Neural cell (in vitro differentiated cells): Measurements from ENCODE around the gene SGTA. TPM values are rescaled to one million over a fixed set of nuclear protein-coding genes. Genes with fewer than 3 reads are reported as not detected.

Source experiments
- H2AFZ ChIP-seq: fragments of 200-600, 300-800 bp; sonication (generic), shearing (Covaris generic); 2 replicates; pipeline ENCODE4 v1.6.0; 2014; ENCODE audit warnings: low read depth, mild to moderate bottlenecking, antibody characterized with exemption, low read length, moderate library complexity
- H3F3A ChIP-seq: fragments of 200-600 bp; shearing (Covaris generic); 2 replicates; pipeline ENCODE4 v1.6.1; 2016; ENCODE audit warnings: mild to moderate bottlenecking, moderate library complexity, mixed read lengths, antibody characterized with exemption, low read length; ENCODE audit not compliant: insufficient read depth, poor library complexity, severe bottlenecking
- H3K27ac ChIP-seq: fragments of 200-600, 300-800 bp; sonication (generic), shearing (Covaris generic); 2 replicates; pipeline ENCODE4 v1.5.1; 2014; ENCODE audit warnings: mild to moderate bottlenecking, low read length, moderate library complexity
- H3K27me3 ChIP-seq: fragments of 300-800, 200-600 bp; sonication (generic), shearing (Covaris generic); 2 replicates; pipeline ENCODE4 v1.6.0; 2014; ENCODE audit warnings: mild to moderate bottlenecking, low read depth, low read length, moderate library complexity; ENCODE audit not compliant: insufficient read depth
- H3K36me3 ChIP-seq: fragments of 300-800, 200-600 bp; sonication (generic), shearing (Covaris generic); 2 replicates; pipeline ENCODE4 v1.5.1; 2014; ENCODE audit warnings: mild to moderate bottlenecking, antibody characterized with exemption, low read length, moderate library complexity; ENCODE audit not compliant: insufficient read depth
- H3K4me2 ChIP-seq: fragments of 300-800, 200-600 bp; sonication (generic), shearing (Covaris generic); 2 replicates; pipeline ENCODE4 v1.6.0; 2014; ENCODE audit warnings: mild to moderate bottlenecking, low read length
- H3K4me3 ChIP-seq: fragments of 300-800, 200-600 bp; sonication (generic), shearing (Covaris generic); 2 replicates; pipeline ENCODE4 v1.5.1; 2014; ENCODE audit warnings: mild to moderate bottlenecking, low read length, moderate library complexity
- H3K79me2 ChIP-seq: fragments of 200-600 bp; shearing (Covaris generic); replicated peaks from 2 replicates; pipeline ENCODE4 v1.6.0; 2014; ENCODE audit warnings: mild to moderate bottlenecking, low read length, moderate library complexity; ENCODE audit not compliant: insufficient read depth
- H3K9ac ChIP-seq: fragments of 300-800, 200-600 bp; sonication (generic), shearing (Covaris generic); 2 replicates; pipeline ENCODE4 v1.6.1; 2016; ENCODE audit warnings: mild to moderate bottlenecking, low read length, mixed read lengths
- H3K9me2 ChIP-seq: fragments of 200-600 bp; shearing (Covaris generic); 2 replicates; pipeline ENCODE4 v1.6.1; 2016; ENCODE audit warnings: mild to moderate bottlenecking, low read length, mixed read lengths; ENCODE audit not compliant: insufficient read depth
- H3K9me3 ChIP-seq: fragments of 200-600, 300-800 bp; sonication (generic), shearing (Covaris generic); 2 replicates; pipeline ENCODE4 v1.6.1; 2016; ENCODE audit warnings: mild to moderate bottlenecking, mixed run types, low read length, moderate library complexity, mixed read lengths
- H4K20me1 ChIP-seq: fragments of 200-600 bp; shearing (Covaris generic); 2 replicates; pipeline ENCODE4 v1.6.1; 2016; ENCODE audit warnings: mild to moderate bottlenecking, mixed run types; ENCODE audit not compliant: insufficient read depth
- CTCF ChIP-seq: fragments of 450-650 bp; IDR thresholded peaks from 2 replicates; pipeline ENCODE4 v1.5.1; 2014; ENCODE audit warnings: antibody characterized with exemption, mild to moderate bottlenecking, moderate library complexity; ENCODE audit not compliant: poor library complexity, severe bottlenecking
- EP300 ChIP-seq: fragments of 450-650 bp; conservative IDR thresholded peaks from 2 replicates; pipeline ENCODE4 v1.6.1; 2014; ENCODE audit warnings: antibody characterized with exemption, mild to moderate bottlenecking, moderate library complexity; ENCODE audit not compliant: poor library complexity, severe bottlenecking
- EZH2 ChIP-seq: fragments of 200-600, 300-800 bp; shearing (Covaris generic), sonication (generic); IDR thresholded peaks from 2 replicates; pipeline ENCODE4 v1.6.1; 2014; ENCODE audit warnings: antibody characterized with exemption, low read length, borderline replicate concordance, mild to moderate bottlenecking; ENCODE audit not compliant: insufficient read depth, poor library complexity, severe bottlenecking
- MXI1 ChIP-seq: fragments of 450-650 bp; conservative IDR thresholded peaks from 2 replicates; pipeline ENCODE4 v1.6.1; 2014; ENCODE audit warnings: antibody characterized with exemption, mild to moderate bottlenecking; ENCODE audit not compliant: poor library complexity, severe bottlenecking
- POLR2AphosphoS5 ChIP-seq: IDR thresholded peaks from 2 replicates; pipeline ENCODE4 v1.6.1; 2012
- RAD21 ChIP-seq: fragments of 450-650 bp; conservative IDR thresholded peaks from 2 replicates; pipeline ENCODE4 v1.6.1; 2014; ENCODE audit warnings: antibody characterized with exemption, mild to moderate bottlenecking, moderate library complexity
- SMC3 ChIP-seq: fragments of 450-650 bp; conservative IDR thresholded peaks from 2 replicates; pipeline ENCODE4 v1.6.1; 2014; ENCODE audit warnings: antibody characterized with exemption, mild to moderate bottlenecking, moderate library complexity; ENCODE audit not compliant: poor library complexity
- TAF1 ChIP-seq: IDR thresholded peaks from 2 replicates; pipeline ENCODE4 v1.6.1; 2012; ENCODE audit warnings: low read depth
- polyA plus RNA-seq: library from polyadenylated mRNA; depleted of rRNA; stranded (reverse); fragments of >200 nt; gene quantifications from 2 replicates; pipeline ENCODE4 v1.2.3, GENCODE V29; 2014
- TF ChIP-seq, protein P1 (sequence below): IDR thresholded peaks from 2 replicates; pipeline ENCODE4 v1.6.1; 2012; ENCODE audit warnings: borderline replicate concordance

The SGTA gene
- polyA plus RNA-seq, 1 donor from 2014 or later, result 80.6 TPM

GRCh38 chr19:2716275-2716650, 66.8 kb downstream of the SGTA start:
- no peak overlapping the region for H3K4me3 ChIP-seq
- H3K4me2 ChIP-seq, result no peak overlapping the region
- H3K9ac ChIP-seq, result no peak overlapping the region
- H3K9me2 ChIP-seq, result no peaks in the 10 kb centered on the region
- H3F3A ChIP-seq, result no peaks in the 10 kb centered on the region
- no peaks in the 10 kb centered on the region for H4K20me1 ChIP-seq
- H3K36me3 ChIP-seq, result peaks cover 14% of the 10 kb centered on the region
- H3K79me2 ChIP-seq, result no peaks in the 10 kb centered on the region
- TF ChIP-seq RAD21 (no peak), TAF1 (no peak), POLR2AphosphoS5 (no peak), CTCF (no peak), SMC3 (no peak), EZH2 (no peak), EP300 (no peak), MXI1 (no peak)
- TF ChIP-seq, protein P1, sequence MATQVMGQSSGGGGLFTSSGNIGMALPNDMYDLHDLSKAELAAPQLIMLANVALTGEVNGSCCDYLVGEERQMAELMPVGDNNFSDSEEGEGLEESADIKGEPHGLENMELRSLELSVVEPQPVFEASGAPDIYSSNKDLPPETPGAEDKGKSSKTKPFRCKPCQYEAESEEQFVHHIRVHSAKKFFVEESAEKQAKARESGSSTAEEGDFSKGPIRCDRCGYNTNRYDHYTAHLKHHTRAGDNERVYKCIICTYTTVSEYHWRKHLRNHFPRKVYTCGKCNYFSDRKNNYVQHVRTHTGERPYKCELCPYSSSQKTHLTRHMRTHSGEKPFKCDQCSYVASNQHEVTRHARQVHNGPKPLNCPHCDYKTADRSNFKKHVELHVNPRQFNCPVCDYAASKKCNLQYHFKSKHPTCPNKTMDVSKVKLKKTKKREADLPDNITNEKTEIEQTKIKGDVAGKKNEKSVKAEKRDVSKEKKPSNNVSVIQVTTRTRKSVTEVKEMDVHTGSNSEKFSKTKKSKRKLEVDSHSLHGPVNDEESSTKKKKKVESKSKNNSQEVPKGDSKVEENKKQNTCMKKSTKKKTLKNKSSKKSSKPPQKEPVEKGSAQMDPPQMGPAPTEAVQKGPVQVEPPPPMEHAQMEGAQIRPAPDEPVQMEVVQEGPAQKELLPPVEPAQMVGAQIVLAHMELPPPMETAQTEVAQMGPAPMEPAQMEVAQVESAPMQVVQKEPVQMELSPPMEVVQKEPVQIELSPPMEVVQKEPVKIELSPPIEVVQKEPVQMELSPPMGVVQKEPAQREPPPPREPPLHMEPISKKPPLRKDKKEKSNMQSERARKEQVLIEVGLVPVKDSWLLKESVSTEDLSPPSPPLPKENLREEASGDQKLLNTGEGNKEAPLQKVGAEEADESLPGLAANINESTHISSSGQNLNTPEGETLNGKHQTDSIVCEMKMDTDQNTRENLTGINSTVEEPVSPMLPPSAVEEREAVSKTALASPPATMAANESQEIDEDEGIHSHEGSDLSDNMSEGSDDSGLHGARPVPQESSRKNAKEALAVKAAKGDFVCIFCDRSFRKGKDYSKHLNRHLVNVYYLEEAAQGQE, result no peak
- no peak overlapping the region for H2AFZ ChIP-seq
- H3K9me3 ChIP-seq, result no peaks in the 10 kb centered on the region
- H3K27me3 ChIP-seq, result no peaks in the 10 kb centered on the region
- H3K27ac ChIP-seq, result no peak overlapping the region

- Histone ChIP-seq H3K4me3 (no peak overlapping the region), H4K20me1 (no peaks in the 10 kb centered on the region), H3K27me3 (no peaks in the 10 kb centered on the region), H2AFZ (no peak overlapping the region), H3K9ac (no peak overlapping the region), H3K4me2 (no peak overlapping the region), H3K27ac (no peak overlapping the region), H3K36me3 (peaks cover 14% of the 10 kb centered on the region), H3K9me2 (no peaks in the 10 kb centered on the region), H3K9me3 (no peaks in the 10 kb centered on the region), H3K79me2 (no peaks in the 10 kb centered on the region), H3F3A (no peaks in the 10 kb centered on the region)
- no peak for TF ChIP-seq SMC3
- TF ChIP-seq EZH2, result no peak
- TF ChIP-seq RAD21, result no peak
- TF ChIP-seq TAF1, result no peak
- no peak for TF ChIP-seq CTCF
- TF ChIP-seq MXI1, result no peak
These were observed 67.4 kb downstream of the SGTA start for GRCh38 chr19:2715470-2716274.
